ENCODE results near the gene LCAT.
A peak's percentile ranks its signal among the peaks of the same experiment; 100 is the strongest.
"Not testable (repeated sequence)": the region's sequence is repeated elsewhere in the genome, so short reads cannot be mapped to it uniquely, and the experiment has no call there.

LCAT gene

DNA sequence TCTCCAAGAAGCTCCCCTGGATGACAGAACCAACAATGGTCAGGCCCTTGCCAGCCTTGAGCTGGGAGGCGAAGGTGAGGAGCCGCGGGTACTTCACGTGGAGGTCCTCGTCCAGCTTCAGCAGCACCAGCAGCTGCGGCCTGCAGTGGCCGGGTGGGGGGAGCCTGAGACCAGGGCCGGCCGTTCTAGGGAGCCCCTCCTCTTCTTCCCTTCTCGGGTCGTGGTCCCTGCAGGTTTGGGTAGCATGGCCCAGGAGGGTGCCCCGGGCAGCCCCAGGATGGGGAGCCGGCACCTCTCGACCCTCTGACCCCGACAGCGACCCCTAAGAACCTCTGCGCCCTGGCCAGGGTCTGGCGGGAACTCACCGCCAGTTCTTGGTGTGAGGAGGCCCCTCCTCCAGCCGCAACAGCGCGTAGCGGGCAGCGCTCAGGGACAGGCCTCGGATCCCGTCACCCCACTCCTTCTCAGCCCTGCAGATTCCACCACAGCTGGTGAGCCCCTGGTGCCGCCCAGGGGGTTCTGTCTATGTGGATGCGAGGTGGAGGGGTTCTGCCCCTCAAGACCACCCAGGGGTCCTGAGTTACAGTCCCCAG lies 3.1 kb upstream of the LCAT start:
- DNase-seq (ENCODE audit: low spot score): no peak

DNA sequence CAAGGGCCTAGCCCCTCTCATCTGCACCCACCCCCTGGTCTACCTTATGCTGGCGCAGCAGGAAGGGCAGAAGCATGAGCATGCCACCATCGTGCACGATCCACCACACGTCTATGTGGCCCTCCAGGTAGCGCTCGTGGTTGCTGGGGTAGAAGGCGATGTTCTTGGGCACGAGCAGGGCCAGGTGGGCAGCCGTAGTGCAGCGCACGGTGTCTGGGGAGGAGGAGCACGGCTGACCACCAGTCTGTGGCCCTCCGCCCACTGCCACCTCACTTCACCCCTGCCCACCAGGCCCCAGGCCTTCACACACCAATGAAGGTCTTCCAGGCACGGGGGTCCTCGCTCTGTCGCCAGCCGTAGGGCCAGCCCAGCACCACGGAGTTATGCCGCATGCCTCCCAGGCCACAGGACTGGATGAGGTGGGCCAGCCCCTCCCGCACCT lies 2.2 kb upstream of the LCAT start:
- no peak for DNase-seq (ENCODE audit: low spot score)

DNA sequence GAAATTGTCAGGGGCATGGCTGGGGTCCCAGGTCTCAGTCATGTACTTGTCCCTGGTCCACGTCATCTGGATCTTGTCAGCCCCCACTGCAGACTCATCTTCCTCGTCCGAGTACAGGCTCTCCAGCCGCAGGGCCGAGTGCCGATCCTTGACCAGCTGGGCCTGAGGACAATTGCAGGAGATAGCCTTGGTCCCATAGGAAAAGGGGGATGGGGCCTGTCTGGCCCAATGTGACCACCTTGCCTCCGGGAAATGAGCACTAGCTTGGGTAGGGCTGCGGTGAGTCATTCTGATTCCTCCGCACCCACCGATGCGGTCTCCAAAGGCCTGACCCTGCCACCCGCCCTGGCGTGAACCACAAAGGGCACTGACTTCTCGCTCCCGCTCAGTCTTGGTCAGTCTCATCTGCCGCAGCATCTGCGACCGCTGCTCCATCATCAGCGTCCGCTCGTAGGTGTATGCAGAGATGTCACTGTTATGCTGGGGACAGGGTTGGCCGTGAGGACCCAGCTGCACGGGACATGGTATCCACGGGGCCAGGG lies 1.5 kb upstream of the LCAT start:
- DNase-seq (ENCODE audit: low spot score): no peak

DNA sequence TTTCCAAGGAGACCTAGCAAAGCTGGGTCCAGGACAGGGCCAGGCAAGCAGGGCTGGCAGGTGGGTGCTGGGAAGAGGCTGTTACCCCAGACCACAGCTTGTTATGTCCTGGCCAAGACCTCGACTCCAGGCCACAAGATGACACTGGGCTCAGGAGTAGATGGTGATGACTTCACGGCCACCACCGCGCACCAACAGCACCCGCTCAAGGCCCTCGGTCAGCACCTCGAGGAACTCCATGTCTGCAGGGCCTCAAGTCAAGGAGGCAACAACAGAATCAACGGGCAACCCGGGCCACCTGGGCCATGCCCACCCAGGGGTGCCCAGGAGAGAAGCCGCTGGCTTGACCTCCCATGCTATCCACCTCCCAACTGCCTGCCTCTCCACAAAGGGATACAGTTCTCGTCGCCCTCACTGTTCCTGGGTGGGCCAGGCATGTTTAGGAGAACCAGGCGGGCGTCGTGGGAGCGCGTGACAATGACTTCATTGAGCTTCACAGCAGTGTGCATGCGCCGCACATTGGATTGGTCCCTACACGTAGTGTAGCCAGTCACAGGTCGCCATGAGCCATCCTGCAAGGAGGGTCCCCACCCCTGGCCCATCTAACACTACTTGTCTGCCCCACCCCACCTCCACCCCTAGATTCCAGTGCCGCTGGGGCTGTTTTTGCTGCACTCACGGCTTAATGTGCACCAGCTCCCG lies 921 bp upstream of the LCAT start:
- DNase-seq (ENCODE audit: low spot score): no peak

DNA sequence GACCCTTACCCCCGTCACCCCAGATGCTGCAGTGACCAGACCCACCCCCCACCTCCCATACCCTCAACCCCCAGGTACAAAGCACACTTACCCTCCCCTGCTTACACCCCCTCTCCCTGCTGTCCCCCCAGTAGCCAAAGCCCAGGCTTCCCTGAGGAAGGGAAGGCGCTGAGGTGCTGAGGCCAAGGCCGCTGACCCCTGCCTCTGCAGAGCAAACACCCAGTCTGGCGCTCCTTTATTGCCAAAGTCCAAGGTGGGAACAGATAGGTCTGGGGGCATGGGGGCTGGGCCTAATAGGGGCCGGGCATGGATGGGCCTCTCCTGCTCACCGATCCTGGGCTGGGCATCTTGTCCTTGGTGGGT lies 683 bp downstream of the LCAT start:
- DNase-seq (ENCODE audit: low spot score): no peak

DNA sequence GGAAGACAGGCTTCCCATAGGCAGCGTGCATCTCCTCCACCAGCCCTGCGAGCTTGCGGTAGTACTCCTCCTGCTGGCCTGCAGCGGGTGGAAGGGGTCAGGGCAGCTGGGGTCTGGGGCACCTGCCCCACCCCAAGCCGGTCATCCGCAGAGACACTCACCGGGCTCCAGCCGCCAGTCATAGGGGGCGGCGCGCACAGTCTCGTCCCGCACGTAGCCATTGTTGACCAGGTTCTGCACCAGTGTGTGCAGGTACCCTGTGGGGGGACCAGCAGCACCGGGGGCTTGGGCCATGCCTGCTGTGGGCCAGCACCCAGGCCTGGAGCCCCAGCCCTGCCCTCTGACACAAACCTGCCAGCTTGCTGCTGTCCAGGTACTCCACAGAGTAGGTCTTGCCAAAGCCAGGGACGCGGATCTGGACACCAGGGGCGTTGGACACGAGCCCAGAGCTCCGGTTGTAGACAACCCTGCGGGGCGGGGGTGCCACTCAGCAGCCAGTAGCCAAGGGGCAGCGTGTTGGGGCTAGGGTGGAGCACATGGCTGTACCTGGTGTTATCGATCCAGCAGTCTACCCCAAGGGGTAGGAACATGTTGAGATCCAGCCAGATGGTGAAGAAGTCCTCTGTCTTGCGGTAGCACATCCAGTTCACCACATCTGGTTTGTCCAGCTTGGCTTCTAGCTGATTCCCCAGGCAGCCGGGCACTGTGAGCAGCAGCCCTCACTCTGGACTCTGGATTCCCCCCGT lies 1.2 kb downstream of the LCAT start:
- DNase-seq (ENCODE audit: low spot score): no peak

DNA sequence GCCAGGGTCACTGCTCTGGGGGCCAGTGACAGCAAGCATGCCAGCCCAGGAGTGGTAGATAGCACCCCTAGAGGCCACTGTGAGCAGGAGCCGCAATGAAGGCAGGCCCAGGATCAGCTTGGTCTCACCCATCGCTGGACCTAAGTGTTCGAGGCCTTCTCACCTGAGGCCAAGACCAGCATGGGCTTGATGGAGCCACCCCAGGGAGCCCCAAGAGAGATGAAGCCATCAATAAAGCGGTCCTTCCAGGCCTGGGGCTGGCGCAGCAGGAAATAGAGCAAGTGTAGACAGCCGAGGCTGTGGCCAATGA lies 1.8 kb downstream of the LCAT start:
- DNase-seq (ENCODE audit: low spot score): peak; percentile 66

DNA sequence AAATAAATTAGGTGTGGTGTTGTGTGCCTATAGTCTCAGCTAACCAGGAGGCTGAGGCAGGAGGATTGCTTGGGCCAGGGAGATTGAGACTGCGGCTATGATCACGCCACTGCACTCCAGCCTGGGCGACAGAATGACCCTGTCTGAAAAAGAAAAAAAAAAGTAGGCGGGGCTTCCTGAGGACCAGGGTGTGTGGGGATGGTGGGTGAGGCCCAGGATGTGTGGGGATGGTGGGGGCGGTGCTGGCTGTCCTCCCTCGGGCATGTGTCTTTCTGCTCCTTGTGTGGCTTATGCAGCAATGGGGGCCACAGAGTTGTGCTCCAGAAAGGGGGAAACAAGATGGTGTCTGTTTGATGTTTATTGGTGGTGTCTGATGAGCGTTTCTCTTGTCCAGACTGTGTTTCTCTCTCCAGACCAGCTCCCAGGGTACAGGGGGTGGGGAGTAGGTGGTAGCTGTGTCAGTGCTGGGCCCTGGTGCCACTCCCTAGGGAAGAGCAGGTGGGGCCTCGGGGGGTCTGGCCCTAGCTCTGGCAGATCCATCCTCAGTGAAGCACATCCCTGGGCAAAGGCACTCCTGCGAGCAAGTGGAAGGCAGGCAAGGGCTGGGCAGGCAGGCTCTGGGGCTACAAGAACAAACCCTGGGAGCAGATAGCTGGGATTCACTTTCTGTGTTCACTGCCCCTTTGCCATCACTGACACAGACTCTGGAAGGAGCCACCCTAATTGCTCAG lies 2.3 kb downstream of the LCAT start:
- no peak for DNase-seq (ENCODE audit: low spot score)

DNA sequence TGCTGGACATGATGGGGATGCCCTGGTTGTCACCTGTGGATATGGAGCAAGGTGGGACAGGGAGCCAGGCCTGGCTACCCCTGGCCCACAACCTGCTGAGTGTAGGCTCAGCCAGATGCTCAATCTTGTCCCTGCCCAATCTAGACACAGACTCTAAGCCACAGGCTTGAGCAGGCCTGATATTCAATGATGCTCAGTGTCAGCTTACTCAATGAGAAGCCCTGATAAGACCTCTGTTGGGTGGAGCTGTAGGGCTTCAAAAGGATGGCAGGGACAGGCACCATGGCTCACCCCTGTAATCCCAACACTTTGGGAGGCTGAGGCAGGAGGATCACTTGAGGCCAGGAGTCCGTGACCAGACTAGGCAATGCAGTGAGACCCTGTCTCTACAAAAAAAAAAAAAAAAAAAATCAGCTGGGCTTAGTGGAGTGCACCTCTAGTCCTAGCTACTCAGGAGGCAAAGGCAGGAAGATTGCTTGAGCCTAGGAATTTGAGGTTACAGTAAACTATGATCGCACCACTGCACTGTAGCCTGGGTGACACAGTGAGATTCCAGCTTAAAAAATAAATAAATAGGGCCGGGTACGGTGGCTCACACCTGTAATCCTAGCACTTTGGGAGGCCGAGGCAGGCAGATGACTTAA lies 3.4 kb downstream of the LCAT start:
- no peak for DNase-seq (ENCODE audit: low spot score)

DNA sequence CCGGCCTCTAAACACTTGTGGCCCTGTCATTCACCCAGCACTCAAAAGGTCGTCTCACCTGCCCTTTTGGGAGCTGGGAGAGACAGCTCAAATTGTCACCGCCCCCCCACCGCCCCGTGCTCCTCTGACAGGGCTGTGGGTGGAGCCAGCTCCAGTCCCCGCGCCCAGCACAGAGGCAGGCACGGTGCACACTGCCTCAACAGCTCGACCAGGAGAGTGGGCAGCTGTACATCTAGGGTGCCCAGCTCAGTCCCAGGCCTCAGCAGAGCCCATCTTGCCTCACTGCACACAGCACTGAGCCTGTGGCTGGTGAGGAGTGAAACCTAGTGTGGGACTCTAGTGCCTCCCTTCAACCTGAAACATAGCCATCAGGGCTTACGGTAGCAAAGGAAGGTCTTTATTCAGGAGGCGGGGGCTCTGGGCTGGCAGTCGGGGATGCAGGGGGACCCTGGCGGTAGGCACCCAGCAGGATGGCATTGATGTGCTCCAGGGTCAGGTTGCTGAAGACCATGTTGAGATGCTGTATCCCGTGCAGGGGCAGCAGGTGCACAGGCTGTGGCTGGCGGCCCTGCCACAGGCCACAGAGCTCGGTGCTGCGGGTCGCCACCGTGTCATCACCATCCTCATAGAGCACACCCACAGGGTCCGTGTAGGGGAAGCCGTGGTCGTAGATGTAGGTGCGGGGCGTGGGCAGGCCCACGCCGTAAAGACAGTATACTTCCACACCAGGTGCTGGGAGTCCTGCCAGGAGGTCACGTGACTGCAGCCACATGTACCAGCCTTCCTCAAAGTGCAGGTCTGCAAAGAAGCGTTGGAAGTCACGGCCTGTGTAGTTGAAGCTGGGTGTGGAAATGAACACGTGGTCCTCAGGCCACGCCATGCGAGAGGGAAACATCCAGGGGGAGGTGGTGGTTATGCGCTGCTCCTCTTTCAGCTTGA lies 4.1 kb downstream of the LCAT start:
- no peak for DNase-seq (ENCODE audit: low spot score)

DNA sequence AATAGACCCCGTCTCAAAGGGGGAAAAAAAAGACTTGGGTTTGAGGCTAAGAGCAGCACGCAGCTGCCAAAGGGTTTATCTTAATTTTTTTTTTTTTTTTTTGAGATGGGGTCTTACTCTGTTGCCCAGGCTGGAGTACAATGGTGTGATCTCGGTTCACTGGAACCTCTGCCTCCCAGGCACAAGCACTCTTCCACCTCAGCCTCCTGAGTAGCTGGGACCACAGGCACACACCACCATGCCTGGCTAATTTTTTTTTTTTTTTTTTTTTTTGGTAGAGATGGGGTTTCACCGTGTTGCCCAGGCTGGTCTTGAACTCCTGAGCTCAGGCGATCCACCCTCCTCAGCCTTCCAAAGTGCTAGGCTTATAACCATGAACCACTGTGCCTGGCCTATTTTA lies 6.2 kb downstream of the LCAT start:
- not testable (repeated sequence) for DNase-seq (ENCODE audit: low spot score)

DNA sequence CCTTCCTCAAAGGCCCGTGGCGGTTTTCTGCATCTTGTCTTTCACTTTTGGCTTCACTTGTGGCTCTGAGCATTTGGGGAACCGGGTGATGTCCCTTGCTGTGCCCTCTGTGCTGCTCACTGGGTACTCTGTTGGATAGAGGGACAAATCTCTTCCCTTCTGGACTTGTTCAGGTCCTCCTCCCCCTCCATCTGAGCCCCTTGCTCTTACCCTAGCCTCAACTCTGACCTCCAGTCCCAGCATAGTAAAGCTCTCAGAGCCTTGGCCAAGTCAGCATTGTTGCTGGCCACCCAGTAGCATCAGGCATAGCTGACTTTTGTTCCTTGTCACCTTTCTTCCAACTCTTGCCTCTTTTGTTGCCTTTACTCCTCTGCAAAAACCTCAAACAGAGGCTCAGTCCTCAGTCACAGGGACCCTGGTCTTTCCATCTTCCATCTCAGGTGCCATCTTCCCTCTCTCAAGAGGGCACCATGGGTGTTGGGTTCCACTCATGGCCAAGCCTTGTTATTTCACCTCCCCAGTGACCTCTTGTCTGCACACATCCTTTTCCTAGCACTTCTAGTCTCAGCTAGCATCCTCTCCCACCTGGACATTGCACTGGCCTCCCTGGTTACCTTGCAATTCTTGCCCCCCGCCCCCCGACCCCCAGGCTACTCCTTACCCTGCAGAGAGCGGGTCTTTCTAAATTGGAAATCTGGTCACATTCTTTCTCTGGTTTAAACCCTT lies 6.9 kb downstream of the LCAT start:
- peak; percentile 27 for DNase-seq (ENCODE audit: low spot score)

DNA sequence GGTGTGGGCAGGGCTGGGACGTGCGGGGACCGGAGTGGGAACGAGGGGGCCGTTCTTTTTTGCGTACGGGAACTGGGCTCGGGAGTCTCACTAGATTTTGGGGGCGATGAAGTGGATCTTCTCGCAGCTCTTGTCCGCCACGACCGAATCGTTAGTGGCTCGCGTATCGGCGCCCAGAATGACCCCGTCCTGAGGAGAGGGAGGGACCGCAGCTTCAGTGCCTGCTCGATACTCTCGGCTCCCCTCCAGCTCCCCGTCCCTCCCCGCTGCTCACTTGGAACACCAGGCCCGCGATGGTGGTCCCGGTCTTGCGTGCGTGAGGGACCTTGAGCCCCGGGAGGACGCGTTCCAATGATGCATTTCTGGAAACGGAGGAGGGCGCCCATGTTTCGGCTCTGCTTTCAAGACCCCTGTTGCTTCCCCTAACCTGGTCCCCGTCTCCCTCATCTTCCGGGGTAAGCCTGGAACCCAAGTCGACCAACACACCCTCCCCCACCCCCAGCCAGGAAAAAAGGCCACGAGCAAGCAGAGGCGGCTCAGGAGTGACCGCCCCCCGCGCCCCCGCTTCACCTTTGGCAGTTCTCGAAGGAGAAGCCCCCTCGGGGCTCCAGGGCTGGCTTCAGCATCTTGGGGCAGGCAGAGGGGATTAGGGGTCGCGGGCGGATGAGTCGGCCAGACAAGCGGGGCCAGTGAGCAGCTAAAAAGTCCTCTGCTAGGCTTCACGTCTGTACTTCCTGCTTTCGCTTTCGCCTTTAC lies 7.6 kb downstream of the LCAT start, which contains the start of gene PSMB10:
Gene PSMB10 (minus strand): TSS at position 727 of the 756 bp plus-strand sequence. CDS start 101 bp downstream, at position 626.
- DNase-seq (ENCODE audit: low spot score): peak; percentile 78

DNA sequence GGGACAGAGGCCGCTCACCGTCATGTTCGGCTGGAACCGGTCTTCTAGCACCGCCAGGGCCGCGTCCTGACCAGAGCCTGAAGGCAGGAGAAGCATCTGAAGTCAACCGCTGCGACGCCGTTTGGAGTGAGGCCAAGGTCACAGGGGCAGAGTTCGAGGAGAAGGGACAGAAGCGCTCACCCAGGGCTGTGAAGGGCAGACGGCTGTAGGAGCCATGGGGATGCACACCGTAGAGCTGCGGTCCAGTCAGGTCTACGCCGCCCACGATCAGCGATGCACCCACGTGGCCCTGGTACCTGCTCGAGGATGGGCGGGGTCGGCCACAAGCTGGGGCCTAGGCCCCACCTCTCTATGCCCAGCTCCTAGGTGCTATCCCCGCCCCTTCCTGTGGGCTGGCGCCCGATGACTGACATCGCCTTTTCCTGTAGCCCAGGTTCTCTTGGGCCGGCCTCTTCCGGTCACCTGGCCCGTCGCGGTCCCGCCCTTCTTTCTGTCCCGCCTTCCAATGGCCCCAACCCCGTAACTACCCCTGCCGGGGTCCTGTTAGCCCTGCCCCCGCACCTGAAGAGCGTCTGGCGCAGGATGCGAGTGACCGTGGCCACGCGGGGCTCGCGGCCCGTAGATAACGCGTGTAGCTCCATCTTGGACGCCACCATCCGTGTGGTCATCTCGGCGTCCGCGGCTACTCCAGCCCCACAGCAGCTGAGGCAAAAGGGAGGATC lies 8.4 kb downstream of the LCAT start:
- DNase-seq (ENCODE audit: low spot score): peak; percentile 94

DNA sequence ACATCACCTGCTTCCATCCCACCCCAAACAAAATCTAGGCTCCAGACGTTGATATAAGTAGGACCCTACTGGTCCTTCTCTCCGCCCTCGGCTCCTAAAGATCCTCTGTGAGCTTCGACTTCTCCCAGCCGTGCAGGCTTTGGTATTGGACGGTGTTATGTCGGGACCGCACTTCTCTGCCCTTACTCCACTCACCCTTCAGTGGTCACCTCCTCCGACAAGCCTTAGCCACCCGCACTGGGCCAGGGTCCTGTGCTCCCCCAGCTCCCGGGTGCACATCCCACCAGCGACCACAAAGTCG lies 8.9 kb downstream of the LCAT start:
- no peak for DNase-seq (ENCODE audit: low spot score)

DNA sequence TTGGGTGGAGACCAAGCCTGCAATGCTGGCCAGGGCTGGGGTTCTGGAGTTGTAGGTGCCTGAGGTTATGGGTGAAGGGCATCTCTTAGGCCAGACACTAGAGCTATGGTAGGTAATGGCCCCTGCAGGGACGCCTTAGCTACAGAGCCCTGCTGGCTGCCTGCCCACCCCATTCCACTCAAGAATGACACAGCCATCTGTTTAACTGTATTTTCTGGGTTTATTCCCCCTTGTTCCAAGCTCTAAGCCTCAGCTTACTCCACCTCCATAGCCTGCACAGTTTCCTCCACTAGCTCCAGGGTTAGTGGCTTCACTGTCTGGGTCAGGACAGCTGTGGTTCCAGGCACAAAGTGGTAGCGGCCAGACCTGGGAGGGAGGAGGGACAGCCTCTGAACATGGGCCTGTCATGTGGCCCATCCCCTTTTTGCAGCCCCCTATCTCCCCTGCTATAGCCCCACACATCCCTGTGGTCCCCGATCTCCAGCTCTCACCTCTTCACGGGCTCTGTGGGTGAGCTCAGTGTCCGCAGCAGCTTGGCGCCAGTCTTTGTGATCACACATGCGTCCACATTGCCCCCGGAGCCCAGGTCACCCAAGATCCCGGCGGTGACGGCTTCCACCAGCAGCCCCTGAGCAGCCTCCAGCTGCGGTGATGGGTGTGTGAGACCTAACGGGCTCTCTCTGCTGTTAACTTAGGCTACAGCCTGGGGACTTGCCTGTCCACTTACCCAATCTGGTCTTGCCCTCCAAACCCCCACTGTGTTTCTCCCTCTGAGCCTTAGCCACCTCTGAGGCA lies 9.4 kb downstream of the LCAT start:
- no peak for DNase-seq (ENCODE audit: low spot score)

DNA sequence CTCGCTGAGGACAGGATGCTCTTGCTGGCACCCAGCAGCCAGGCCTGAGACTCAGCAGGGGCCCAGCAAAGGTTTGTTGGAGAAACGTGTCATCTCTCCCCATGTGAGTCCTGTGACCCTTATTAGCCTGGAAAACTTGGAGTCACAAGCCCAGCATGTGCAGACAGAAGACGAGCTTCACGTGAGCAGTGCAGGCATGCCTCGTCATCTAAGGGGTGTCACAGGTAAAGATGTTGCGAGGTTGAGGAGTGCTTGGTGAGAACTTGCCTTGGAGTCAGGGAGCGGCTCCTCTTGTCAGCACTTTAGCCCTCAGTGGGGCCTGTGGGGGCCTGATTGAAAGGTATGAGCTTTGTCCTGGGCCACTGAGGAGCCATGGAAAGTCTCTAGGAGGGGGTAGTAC lies 10.1 kb downstream of the LCAT start:
- no peak for DNase-seq (ENCODE audit: low spot score)

DNA sequence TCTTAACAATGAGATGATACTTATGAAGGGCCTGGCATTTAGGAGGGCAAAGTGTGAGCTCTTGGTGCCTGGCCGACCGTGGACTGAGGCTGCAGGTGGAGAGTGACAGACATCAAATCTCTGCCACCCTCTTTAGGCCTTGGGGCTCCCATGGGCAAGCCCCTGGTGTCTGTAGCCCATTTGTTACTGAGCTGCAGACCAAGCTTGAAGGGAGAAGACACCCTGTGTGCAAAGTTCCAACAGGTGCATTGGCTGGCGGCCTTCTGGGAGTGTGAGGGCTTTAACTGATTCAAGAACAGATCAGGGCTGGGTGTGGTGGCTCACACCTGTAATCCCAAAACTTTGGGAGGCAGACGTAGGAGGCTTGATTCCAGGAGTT lies 11.5 kb downstream of the LCAT start:
- DNase-seq (ENCODE audit: low spot score): no peak

Measured in RKO (cell line).